GM18507 (cell line): ENCODE data around the gene IQGAP1.

ENCODE experiments used
- DNase-seq: peaks from one replicate; pipeline ENCODE4 v3.0.0; 2011; ENCODE audit warnings: low read depth; ENCODE audit not compliant: insufficient read length; ENCODE audit errors: extremely low spot score
- FAIRE-seq: peaks from 2 replicates; lab custom pipeline; 2011; peaks lifted over from hg19 to GRCh38; lab: Jason Lieb, UNC

The IQGAP1 gene

DNA sequence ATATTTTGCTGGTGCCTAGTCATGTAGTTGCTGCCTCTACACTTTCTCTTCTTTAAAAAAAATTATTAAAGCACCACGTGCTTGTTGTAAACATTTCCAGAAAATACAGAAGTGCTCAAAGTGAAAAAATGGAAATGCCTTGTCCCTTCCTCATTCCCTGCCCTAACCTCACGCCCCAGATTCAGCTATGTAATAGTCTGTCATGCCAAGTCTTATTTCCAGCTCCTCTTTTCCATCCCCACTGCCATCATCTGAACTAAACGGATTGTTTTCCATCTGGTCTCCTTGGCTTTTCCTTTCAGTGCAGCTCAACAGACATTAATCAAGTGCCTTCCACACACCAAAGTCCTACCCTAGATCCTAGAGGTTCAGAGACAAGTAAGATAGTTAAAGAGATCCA, 20.5 kb upstream of the IQGAP1 start:
- FAIRE-seq, result no peak

GRCh38 chr15:90375071-90375470, 13.0 kb upstream of the IQGAP1 start:
- DNase-seq (no peak), FAIRE-seq (no peak)

More for the DNA sequence above, 20.5 kb upstream of the IQGAP1 start:
- no peak for DNase-seq

- peak; percentile 59 for FAIRE-seq
- DNase-seq, result no peak
Observed at GRCh38 chr15:90376789-90377188, 11.3 kb upstream of the IQGAP1 start.

GRCh38 chr15:90379263-90379662, 8.8 kb upstream of the IQGAP1 start:
- no peak for DNase-seq
- FAIRE-seq, result no peak

DNA sequence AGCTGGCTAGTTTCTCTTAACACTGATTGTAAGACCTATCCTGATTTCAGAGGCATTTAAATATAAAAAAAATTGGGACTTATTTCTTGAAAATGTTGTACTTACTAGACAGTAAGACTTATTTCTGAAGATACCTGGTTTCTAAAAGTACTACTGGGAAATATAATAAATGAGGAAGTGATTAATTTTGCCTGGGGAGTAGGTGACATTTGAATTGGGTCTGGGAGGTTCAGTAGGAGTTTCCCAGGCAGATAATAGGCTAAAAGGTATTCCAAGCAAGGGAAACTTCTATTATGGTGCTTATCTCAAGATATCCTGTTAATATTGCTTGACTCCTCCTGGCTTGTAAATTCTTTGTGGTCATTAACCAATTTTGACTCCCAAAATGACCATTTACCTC, 6.5 kb upstream of the IQGAP1 start:
- FAIRE-seq (no peak), DNase-seq (no peak)

DNA sequence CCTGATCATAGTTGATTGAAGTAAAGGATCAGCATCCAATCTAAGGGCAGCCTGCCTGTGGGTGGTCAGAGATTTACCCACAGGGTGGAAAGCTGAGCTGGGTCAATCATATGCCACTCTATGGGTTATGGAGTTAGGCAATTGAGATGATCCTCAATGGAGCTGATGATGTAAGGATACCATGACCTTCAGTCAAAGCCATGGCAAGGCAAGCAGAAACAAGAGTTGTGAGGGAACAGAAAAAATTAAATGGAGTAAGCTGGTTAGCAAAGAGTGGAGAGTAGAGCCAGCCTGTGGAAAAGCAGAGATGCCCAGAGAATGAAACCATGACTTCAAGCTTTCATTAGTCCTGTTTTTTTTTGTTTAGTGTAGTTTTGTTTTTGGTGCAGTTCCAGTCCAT, 5.7 kb upstream of the IQGAP1 start:
- FAIRE-seq (no peak), DNase-seq (no peak)

DNA sequence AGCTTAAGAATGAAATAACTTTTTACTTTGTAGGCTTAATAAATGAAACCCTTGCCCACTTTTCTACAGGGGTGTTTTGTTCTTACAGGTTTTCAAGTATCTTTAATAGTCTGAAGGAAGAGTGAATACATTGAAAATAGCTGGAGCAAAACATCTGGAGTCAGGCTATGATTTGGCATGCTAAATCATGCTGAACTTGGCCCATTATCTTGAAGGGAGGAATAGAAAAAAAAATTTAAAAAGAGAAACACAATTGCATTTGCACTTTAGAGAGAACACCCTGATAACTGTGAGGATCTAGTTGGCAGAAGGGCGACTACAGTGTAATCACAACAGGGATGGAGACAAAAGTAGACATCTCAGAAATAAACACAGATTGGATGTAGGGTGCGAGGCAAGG, 1.8 kb upstream of the IQGAP1 start:
- FAIRE-seq (no peak), DNase-seq (no peak)

- FAIRE-seq (peak; percentile 56), DNase-seq (no peak)
Observed at GRCh38 chr15:90388462-90389380, 679 bp downstream of the IQGAP1 start.

- DNase-seq (no peak), FAIRE-seq (no peak)
Observed at GRCh38 chr15:90389513-90389912, 1.5 kb downstream of the IQGAP1 start.

DNA sequence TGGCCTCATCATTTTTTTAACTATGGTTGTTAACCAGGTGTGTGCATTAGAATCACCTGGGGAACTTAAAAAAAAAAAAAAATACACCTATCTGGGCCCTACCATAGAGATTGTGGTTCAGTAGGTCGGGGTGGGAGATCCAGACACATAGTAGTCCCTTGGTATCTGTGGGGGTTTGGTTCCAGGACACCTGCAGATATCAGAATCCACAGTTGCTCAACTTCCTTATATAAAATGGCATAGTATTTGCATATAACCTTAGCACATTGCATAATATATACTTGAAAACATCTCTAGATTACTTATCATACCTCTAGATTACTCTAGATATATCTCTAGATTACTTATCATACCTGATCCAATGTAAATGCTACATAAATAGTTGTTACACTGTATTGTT, 5.0 kb downstream of the IQGAP1 start:
- no peak for FAIRE-seq
- no peak for DNase-seq

GRCh38 chr15:90394074-90394473, 6.0 kb downstream of the IQGAP1 start:
- no peak for FAIRE-seq
- DNase-seq, result no peak

DNA sequence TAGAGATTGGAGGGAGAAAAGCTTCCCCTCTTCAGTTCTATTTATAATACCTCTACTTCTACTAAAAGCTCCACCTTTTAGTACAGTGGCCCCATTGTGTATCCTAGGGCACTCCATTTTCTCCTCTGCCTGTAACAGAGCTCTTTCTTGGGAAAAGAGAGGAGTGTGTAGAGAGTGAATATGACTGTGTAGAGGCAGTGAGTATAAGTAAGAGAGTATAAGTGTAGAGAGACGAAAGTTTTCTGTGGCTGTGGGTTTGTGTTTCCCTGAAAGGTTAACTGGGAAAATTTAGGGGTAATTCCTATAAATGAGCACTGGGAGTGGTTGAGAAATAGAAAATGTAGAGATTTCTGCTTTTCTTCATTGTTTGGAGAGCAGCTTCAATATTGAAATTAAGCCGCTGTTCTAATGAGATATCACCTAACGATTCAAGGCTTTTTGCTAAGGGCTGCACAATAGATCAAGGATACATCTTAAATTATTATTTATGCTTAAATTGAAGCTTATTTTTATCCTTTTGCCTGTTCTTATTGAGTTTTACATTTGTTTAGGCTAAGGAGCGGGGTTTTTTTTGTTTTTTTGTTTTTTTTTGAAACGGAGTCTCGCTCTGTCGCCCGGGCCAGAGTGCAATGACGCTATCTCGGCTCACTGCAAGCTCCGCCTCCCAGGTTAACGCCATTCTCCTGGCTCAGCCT, 6.9 kb downstream of the IQGAP1 start:
- FAIRE-seq, result no peak
- no peak for DNase-seq

DNA sequence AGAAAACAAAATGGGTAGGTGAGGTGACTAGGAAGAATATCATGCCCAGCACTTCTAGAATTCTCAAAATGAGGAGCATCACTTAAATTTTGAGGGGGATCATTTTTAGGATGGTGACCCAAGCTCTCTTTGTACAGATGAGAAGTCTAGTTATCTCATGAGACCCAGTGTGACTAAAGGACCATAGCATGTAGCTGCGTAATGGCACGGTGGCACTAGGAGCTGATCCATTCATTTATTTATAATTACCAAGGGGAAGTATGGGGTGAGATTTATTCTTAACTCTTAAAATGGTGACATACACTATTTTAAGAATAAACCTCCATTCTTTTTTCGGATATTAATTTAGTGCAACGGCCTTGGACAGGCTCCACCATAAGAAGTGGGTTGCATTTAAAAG, 8.3 kb downstream of the IQGAP1 start:
- DNase-seq (no peak), FAIRE-seq (no peak)

- DNase-seq, result no peak
- FAIRE-seq, result no peak
Observed at GRCh38 chr15:90400005-90400758, 12.1 kb downstream of the IQGAP1 start.

GRCh38 chr15:90400759-90401314, 12.8 kb downstream of the IQGAP1 start:
- FAIRE-seq (peak; percentile 94), DNase-seq (no peak)

- no peak for DNase-seq
- no peak for FAIRE-seq
Observed at GRCh38 chr15:90401495-90401894, 13.5 kb downstream of the IQGAP1 start.

DNA sequence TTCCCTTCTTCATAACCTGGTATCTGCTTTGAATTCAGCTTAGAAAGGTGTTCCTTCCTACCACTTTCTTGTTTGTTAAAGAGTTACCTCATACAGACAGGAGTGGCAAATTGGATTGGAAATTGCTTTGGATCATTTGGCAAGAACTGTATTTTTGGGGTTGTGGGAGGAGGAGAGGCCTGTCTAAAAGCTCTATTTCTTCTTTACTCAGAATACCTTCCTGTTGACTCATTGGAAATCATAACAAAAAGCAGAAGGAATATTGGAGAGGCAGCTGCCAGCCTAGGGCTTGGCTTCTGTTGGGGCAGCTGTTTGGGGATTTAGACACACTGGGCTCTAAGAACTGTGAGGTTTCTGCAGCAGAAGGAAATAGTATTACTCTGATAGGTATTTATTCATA, 14.2 kb downstream of the IQGAP1 start:
- no peak for DNase-seq
- no peak for FAIRE-seq

DNA sequence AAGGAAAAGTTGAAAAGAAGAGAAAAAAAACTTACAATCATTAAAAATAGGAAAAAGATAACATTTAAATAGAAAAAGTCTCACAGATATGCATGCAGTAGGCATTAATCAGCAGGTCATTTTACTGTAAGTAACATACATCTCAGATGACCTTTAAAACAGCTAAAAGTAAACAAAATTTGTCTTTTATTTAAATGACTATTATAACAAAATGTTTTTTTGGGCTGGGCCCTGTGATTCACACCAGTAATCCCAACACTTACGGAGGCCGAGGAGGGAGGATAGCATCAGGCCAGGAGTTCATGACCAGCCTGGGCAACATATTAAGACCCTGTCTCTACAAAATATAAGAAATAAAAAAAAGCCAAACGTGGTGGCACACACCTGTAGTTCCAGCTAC, 14.7 kb downstream of the IQGAP1 start:
- DNase-seq, result no peak
- FAIRE-seq, result no peak

- no peak for FAIRE-seq
- no peak for DNase-seq
Observed at GRCh38 chr15:90405055-90405607, 17.1 kb downstream of the IQGAP1 start.

DNA sequence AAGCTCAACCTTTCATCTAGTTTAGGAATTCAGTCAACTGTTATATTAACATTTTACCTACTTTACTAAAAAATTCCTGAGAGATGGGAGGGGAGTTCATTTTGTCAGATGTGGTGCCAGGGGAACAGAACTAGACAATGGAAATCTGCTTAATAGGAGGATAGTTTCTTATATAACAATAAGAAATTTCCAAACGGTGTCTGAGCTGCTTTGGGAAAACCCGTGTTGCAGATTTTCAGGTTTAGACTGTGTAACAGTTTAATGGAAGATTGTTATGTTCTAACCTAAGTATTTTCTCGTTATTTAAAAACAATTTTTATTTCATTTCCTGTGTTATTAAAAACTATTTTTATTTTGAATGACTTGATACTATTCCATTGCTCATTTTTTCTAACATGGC, 19.3 kb downstream of the IQGAP1 start:
- no peak for DNase-seq
- no peak for FAIRE-seq
